Epithelial cell of prostate (primary cell): ENCODE results near the gene JMY.

Experiments
- DNase-seq: peaks from one replicate; pipeline ENCODE4 v3.0.0-alpha.2; 2011; ENCODE audit warnings: low read depth, low spot score
- H3K27ac ChIP-seq: fragments of 450-650 bp; 2 replicates; pipeline ENCODE4 v1.5.1; 2017; ENCODE audit warnings: mild to moderate bottlenecking

The JMY gene

DNA sequence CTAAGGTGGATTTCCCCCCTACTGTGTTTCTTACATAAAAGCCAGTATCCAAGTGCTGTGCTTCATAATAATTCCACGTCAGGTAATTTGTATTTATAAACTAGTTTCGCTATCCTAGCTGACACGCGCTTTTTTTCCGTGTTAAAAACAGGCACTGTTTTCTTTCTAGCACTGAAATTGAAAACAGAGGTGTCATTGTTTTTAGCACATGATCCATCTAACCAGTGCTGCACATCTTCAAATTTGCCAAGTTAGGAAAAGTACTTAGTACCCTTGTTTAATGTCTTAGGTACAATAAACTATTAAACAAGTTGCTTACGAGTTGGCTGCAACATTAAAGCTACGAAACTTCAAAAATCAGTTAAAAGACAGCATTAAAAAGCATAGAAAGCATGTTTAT is 49.9 kb downstream of the JMY start:
- no peak for DNase-seq
- no peak overlapping the region for H3K27ac ChIP-seq

DNA sequence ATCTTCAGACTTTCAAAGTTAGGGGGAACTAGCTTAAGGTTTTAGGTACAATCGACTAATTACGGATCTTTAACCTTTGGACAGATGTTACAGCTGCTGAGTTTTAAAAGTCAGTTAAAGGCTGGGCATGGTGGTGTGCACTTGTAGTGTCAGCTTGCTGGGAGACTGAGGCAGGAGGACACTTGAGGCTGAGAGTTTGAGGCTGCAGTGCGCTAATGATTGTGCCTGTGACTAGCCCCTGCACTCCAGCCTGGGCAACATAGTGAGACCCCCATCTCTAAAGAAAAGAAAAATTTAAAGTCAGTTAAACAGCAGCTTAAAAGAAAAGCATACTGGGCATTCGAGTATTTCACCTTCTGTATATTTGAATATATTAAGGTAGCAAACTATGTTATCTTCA is 51.4 kb downstream of the JMY start:
- no peak for DNase-seq
- no peak overlapping the region for H3K27ac ChIP-seq

GRCh38 chr5:79287907-79288306 is 52.0 kb downstream of the JMY start:
- H3K27ac ChIP-seq = no peak overlapping the region
- no peak for DNase-seq

GRCh38 chr5:79295029-79295428 is 59.1 kb downstream of the JMY start:
- H3K27ac ChIP-seq = no peak overlapping the region
- DNase-seq = no peak

DNA sequence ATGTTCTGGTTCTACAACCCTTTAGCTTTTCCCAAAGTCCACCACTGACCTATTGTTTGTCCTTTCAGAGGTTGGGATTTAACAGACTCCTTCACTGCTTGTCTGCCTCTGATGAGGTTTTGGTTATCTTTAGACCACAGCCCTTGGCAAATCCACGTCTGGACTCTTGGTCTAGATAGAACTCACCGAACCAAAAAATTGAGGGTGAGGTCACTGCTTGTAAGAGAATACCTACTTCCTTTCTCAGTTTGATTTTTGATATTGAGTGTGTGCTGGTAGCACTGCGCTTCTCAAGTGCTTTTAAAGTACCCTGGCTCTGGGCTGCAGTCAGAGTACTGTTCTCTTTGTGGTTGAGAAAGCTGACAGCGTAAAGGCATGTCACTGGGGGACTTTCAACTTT is 61.7 kb downstream of the JMY start:
- DNase-seq = no peak
- no peak overlapping the region for H3K27ac ChIP-seq

- no peak for DNase-seq
- H3K27ac ChIP-seq = no peak overlapping the region
These were observed 65.2 kb downstream of the JMY start for GRCh38 chr5:79301046-79301712.

DNA sequence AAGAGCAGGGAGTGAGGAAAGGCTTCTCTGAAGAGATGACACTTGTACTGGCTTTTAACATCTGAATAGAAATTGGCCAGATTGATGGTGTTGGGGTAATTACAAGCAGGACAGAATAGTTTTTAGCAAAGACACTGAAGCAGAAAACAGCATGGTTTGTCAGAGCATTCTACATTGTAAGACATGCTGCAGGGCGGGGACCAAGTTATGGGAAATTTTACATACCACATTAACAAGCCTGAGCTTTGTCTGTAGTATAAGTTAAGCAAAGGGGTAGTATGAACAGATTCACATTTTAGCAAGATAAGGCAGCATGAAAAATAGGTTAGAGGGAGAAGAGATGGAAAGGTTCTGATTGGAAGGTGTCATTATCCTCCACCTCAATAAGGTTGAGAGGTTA is 66.5 kb downstream of the JMY start:
- no peak for DNase-seq
- no peak overlapping the region for H3K27ac ChIP-seq

DNA sequence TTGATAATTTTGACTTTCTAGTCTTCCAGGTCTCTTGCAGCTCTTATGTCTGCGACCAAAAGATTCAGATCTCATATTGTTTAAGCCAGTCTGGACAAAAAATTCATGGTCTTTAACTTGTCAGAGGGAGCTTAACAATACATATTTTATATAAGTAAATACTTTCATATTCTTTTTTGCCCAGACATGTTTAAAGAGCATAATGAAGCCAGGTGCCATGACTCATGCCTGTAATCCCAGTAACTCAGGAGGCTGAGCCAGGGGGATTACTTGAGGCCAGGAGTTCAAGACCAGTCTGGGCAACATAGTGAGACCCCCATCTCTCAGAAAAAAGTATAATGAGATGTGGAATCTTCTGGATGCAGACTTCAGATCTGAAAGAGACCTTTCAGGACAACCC is 69.8 kb downstream of the JMY start:
- DNase-seq = no peak
- peak overlapping the region; percentile 26 for H3K27ac ChIP-seq

DNA sequence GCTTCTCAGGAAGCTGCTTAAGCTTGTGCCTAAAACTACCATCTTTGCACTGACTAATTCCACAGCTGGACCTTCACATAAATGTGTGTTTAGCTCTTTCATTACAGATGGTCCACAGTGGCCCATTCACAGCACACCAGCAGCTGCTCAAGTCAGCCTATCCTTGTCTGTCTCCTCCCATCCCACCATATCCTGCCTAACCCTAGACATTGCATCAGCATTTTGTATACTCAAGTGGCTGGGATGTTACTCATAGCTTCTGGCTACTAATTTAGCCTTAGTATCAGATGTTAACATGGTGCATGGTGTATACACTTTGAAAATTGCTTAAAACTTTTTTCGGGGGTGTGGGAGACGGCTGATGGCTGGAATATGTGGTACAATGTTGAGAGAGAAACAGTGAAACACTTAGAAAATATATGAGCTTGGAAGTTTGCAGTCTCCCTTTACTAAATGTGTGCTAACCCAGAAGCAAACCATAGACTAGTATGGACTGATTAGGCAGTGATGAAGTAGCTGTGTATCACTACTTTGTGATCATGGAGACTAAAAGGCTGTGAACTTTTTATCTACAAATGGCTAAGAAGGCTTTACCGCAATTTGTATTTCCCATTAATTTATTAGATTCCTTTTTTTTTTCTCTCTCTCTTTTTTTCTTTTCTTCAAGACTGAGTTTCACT is 83.1 kb downstream of the JMY start:
- H3K27ac ChIP-seq = peak overlapping the region; percentile 74
- DNase-seq = peak; percentile 50

DNA sequence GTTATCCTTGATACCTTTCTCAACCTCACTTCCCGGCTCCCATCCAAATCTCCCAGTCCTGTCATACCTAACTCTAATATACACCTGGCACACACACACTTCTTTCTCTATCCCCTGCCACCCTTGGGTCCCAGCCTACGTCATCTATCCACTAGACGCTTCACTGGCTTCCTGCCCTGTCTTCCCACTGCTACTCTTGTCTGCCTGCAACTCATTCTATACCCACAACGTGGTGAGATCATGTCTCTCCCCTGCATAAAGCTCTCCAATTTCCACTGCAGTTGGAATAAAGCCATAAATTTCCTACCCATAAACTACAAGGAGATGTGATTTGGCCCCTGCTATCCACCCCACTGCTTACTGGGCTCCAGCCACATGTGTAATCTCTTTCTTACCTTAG is 93.5 kb downstream of the JMY start:
- DNase-seq = no peak
- no peak overlapping the region for H3K27ac ChIP-seq

DNA sequence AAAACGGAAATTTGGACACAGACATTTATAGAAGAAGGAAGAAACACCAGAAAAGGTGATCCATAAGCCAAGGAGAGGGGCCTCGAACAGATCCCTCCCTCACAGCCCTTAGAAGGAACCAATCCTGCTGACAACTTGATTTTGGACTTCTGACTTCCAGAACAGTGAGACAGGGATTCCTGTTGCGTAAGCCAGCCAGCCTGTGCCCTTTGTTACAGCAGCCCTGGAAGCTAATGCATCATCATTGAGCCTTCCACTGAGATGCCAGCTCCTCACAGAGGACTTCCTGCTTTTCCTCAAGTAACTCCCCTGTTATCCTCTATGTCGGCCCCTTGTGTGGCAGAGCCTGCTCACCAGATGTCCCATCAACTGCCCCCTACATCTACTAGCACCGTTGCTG is 94.1 kb downstream of the JMY start:
- DNase-seq = no peak
- H3K27ac ChIP-seq = no peak overlapping the region

- no peak overlapping the region for H3K27ac ChIP-seq
- no peak for DNase-seq
These were observed 98.1 kb downstream of the JMY start for GRCh38 chr5:79333852-79334557.

DNA sequence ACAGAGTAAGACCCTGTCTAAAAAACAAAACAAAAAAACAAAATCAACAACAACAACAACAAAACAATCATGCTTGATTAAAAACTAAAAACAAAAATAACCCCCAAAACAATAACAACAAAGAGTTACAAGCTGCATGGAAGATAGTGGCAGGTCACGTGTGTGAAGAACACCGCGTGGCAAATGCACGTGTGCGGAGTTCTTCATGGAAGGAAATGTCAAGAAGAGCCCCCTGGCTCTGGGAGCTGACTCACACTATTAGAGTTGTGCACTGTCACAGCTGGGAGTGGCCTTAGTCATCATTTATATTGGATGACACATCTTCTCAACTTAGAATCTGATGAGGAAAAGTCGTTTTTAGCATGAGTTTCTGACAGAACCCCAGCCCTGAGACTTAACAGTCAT is 110.5 kb downstream of the JMY start:
- no peak overlapping the region for H3K27ac ChIP-seq
- peak; percentile 10 for DNase-seq

GRCh38 chr5:79349047-79349446 is 113.1 kb downstream of the JMY start:
- peak overlapping the region; percentile 35 for H3K27ac ChIP-seq
- peak; percentile 48 for DNase-seq

- DNase-seq = no peak
- peak overlapping the region; percentile 35 for H3K27ac ChIP-seq
These were observed 114.0 kb downstream of the JMY start for GRCh38 chr5:79349881-79350280.

- no peak for DNase-seq
These were observed 121.5 kb downstream of the JMY start for GRCh38 chr5:79357398-79357797.

More at GRCh38 chr5:79357398-79357797, 121.5 kb downstream of the JMY start:
- no peak overlapping the region for H3K27ac ChIP-seq
